GM11168 (cell line): Measurements from ENCODE around the gene ERG.

Source experiments
- in situ Hi-C: fragments of 300-500 bp; cut with MboI; formaldehyde crosslinking; loops from one replicate; pipeline ENCODE4 v1.12.0; 2022; ENCODE audit warnings: low sequenced_read_pairs; ENCODE audit not compliant: unreplicated experiment

ERG gene

GRCh38 chr21:38440746-38441145 is 57.5 kb downstream of the ERG start:
- in situ Hi-C loops, result no loop called here

- in situ Hi-C loops, result no loop called here
Observed at GRCh38 chr21:38439957-38440356, 58.3 kb downstream of the ERG start.

GRCh38 chr21:38439426-38439825 is 58.9 kb downstream of the ERG start:
- in situ Hi-C loops, result no loop called here

- in situ Hi-C loops, result no loop called here
Observed at GRCh38 chr21:38438462-38438893, 59.8 kb downstream of the ERG start.

- in situ Hi-C loops, result no loop called here
Observed at GRCh38 chr21:38436341-38436740, 61.9 kb downstream of the ERG start.

GRCh38 chr21:38434913-38435533 is 63.3 kb downstream of the ERG start:
- in situ Hi-C loops, result no loop called here

- in situ Hi-C loops, result no loop called here
Observed at GRCh38 chr21:38433471-38433870, 64.8 kb downstream of the ERG start.

- in situ Hi-C loops, result no loop called here
Observed at GRCh38 chr21:38430401-38430984, 67.8 kb downstream of the ERG start.

GRCh38 chr21:38429011-38429410 is 69.3 kb downstream of the ERG start:
- in situ Hi-C loops, result no loop called here

GRCh38 chr21:38428211-38428610 is 70.1 kb downstream of the ERG start:
- in situ Hi-C loops, result no loop called here

GRCh38 chr21:38424305-38425019 is 73.8 kb downstream of the ERG start:
- in situ Hi-C loops, result no loop called here

- in situ Hi-C loops, result no loop called here
Observed at GRCh38 chr21:38422082-38422481, 76.2 kb downstream of the ERG start.

- in situ Hi-C loops, result no loop called here
Observed at GRCh38 chr21:38420140-38420539, 78.1 kb downstream of the ERG start.

- in situ Hi-C loops, result no loop called here
Observed at GRCh38 chr21:38417726-38418125, 80.6 kb downstream of the ERG start.

GRCh38 chr21:38416791-38417190 is 81.5 kb downstream of the ERG start:
- in situ Hi-C loops, result no loop called here

- in situ Hi-C loops, result no loop called here
Observed at GRCh38 chr21:38413958-38414548, 84.2 kb downstream of the ERG start.

- in situ Hi-C loops, result no loop called here
Observed at GRCh38 chr21:38410466-38410865, 87.8 kb downstream of the ERG start.

GRCh38 chr21:38409907-38410306 is 88.4 kb downstream of the ERG start:
- in situ Hi-C loops, result no loop called here

- in situ Hi-C loops, result no loop called here
Observed at GRCh38 chr21:38404177-38404576, 94.1 kb downstream of the ERG start.

- in situ Hi-C loops, result no loop called here
Observed at GRCh38 chr21:38402795-38403194, 95.5 kb downstream of the ERG start.

- in situ Hi-C loops, result no loop called here
Observed at GRCh38 chr21:38402291-38402690, 96.0 kb downstream of the ERG start.
